Measurements from ENCODE around the gene PPFIA1.

Gene PPFIA1

DNA sequence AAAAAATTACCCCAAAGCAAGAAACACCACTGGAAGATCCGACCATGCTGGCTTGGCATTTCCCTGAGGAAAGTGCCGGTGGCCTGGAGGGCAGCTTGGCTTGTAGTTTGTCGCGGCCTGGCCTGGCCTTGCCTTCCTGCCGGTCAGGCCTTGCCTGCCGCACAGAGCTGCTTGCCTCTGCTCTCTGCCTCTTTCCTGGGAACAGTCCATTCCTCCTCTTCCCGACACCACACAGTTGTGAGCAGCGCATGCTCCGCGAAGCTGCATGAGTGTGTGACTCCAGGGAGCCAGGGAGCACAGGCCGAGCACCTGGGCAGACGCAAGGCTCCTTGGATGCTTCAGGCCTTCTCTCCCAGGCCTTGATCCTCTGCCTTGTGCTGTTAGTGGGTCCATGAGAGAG lies 147.6 kb downstream of the PPFIA1 start:
- TF ChIP-seq, protein P1, sequence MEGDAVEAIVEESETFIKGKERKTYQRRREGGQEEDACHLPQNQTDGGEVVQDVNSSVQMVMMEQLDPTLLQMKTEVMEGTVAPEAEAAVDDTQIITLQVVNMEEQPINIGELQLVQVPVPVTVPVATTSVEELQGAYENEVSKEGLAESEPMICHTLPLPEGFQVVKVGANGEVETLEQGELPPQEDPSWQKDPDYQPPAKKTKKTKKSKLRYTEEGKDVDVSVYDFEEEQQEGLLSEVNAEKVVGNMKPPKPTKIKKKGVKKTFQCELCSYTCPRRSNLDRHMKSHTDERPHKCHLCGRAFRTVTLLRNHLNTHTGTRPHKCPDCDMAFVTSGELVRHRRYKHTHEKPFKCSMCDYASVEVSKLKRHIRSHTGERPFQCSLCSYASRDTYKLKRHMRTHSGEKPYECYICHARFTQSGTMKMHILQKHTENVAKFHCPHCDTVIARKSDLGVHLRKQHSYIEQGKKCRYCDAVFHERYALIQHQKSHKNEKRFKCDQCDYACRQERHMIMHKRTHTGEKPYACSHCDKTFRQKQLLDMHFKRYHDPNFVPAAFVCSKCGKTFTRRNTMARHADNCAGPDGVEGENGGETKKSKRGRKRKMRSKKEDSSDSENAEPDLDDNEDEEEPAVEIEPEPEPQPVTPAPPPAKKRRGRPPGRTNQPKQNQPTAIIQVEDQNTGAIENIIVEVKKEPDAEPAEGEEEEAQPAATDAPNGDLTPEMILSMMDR (IDR thresholded peaks at IDR 0.05; ENCODE audit: borderline replicate concordance, insufficient read depth, low read depth, low read length) = no peak

DNA sequence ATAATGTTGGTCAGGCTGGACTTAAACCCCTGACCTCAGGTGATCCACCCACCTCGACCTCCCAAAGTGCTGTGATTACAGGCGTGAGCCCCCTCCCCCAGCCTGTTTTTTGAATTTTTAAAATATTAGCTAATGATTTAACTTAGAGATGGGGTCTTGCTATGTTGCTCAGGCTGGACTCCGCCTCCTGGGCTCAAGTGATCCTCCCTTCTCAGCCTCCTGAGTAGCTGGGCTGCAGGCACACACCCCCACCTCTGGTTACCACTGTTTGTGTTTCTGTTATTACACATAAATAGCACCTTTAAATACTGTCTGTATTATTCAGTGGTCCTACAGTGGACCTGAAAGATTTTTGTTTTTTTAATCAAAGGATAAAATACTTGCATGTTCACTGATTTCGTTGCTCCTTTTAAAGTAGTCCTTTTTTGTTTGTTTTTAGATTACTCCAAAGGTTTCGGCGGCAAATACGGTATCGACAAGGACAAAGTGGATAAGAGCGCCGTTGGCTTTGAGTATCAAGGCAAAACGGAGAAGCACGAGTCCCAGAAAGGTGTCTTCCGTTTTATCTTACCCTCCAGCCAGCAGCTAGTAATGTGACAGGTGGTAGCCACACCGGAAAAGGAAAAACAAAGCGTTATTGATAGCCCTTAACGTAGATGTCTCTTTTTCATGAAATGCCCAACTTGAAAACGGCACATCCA lies 149.0 kb downstream of the PPFIA1 start:
- no peak overlapping the region for H3K4me3 ChIP-seq (ENCODE audit: low read depth, low read length)
- TF ChIP-seq, protein P1 (IDR thresholded peaks at IDR 0.05; ENCODE audit: borderline replicate concordance, insufficient read depth, low read depth, low read length) = no peak

More for the DNA sequence above, 147.6 kb downstream of the PPFIA1 start:
- H3K4me3 ChIP-seq (ENCODE audit: low read depth, low read length) = no peak overlapping the region

DNA sequence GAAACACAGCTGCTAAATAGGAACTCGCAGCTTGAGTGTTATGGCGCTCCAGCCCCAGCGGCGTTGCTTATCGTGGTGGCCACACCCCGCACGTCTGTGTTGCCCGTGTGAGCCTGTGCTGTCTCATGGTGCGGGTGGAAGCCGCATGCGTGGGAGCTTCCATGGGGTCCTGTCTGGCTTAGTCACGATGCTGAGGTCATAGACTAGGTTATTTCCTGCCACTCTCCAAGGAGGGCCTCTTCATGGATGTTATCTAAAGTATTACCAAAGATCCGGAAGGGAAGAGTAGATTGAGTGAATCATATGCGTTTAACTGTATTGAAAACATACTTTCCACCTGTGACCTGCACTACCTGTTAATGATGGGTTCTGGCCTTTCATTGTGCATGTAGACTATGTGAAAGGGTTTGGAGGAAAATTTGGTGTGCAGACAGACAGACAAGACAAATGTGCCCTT lies 149.5 kb downstream of the PPFIA1 start:
- H3K4me3 ChIP-seq (ENCODE audit: low read depth, low read length) = no peak overlapping the region
- TF ChIP-seq, protein P1 (IDR thresholded peaks at IDR 0.05; ENCODE audit: borderline replicate concordance, insufficient read depth, low read depth, low read length) = no peak

DNA sequence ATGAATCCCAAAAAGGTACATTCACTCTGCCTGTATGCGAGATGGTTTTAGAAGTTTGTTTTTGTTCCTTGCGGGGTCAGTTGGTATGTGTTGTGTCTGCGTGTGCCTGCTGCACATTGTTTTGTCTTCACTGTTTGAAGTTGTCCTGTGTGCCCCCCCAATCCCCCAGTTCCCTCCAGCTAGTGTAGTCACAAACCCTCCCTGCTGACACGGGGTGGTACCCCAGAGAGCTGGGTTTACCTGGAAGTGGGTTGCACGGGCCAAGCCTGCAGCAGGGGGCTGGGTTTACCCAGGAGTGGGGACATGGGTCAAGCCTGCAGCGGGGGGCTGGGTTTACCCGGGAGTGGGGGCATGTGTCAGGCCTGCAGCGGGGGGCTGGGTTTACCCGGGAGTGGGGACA lies 150.0 kb downstream of the PPFIA1 start:
- no peak overlapping the region for H3K4me3 ChIP-seq (ENCODE audit: low read depth, low read length)
- TF ChIP-seq, protein P1 (IDR thresholded peaks at IDR 0.05; ENCODE audit: borderline replicate concordance, insufficient read depth, low read depth, low read length) = no peak

DNA sequence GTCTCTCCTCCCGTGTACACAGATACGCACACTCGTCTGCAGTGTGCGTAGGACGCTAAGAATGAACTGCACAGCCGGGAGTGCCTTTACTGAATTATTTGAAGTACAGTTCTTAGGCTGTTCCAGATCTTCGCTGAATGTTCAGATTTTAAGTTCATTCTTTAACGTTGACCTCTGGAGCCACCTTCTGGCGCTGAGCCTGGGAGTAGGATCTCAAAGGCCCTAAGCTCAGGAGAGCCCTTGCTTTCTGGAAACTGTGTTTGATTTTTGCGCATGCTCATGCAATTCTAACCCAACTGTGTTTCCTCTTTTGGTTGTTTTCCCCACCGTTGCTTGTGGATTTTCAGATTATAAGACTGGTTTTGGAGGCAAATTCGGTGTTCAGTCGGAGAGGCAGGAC lies 150.6 kb downstream of the PPFIA1 start:
- TF ChIP-seq, protein P1 (IDR thresholded peaks at IDR 0.05; ENCODE audit: borderline replicate concordance, insufficient read depth, low read depth, low read length) = no peak
- H3K4me3 ChIP-seq (ENCODE audit: low read depth, low read length) = no peak overlapping the region

DNA sequence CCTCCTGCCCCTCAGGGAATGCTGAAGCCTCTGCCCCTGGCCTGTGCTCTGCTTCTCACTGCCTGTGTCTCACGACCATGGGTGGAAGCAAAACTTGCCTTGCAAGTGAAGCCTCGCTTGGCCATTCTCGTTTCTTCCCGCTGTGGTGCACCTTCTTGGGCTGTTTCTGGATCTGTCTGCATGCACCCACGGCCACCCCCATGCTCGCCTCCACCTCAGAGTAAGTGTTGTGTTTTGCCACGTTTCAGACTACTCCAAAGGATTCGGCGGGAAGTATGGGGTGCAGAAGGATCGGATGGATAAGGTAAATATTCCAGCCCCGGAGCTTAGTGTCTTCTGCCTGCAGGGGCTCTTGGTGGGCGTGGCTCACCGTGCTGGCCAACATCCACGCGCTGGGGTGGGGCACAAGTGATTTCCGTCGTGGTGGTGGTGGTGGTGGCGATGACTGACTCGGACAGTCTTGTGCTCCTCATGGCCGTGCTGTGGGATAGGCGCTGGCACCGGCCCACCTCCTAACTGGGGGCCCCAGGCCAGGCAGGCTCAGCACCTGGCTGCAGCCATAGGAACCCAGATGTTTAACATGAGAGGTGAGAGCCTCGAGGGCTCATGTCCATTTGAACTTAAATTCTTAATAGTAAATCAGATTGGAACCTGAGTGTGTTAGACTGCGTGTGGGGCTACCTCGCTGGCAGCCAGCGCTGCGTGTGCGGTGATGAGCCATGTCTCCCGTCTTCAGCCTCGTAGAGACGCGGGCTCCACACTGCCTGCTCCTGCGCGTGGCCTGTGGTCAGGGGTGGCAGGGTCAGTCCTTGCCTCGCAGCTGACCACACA lies 152.4 kb downstream of the PPFIA1 start:
- no peak overlapping the region for H3K4me3 ChIP-seq (ENCODE audit: low read depth, low read length)
- TF ChIP-seq, protein P1 (IDR thresholded peaks at IDR 0.05; ENCODE audit: borderline replicate concordance, insufficient read depth, low read depth, low read length) = no peak
